HCT116 (cell line): Measurements from ENCODE around the gene IQUB. TPM values are rescaled to one million over a fixed set of nuclear protein-coding genes. Genes with fewer than 3 reads are reported as not detected.

Experiments
- ATAC-seq: fragments of 200-7000 bp; cut with Tn5 transposase; 2 replicates; pipeline ENCODE4 v1.9.1; 2020; ENCODE audit warnings: mild to moderate bottlenecking, moderate library complexity
- BruUV-seq: library from RNA; stranded (reverse); fragments of 400-500 nt; replicated peaks from 2 replicates; lab custom pipeline; 2021; lab: Mats Ljungman, UMichigan
- CTCF ChIA-PET: fragments of 300-600 bp; sonication (Branson Sonifier 250); formaldehyde crosslinking; loops from one replicate; lab custom pipeline; 2021; ENCODE audit warnings: antibody characterized with exemption; lab: Charles Lee
- POLR2A ChIA-PET: fragments of 300-600, 350-600 bp; sonication (Branson Sonifier 250); formaldehyde crosslinking; loops from one replicate; lab custom pipeline; 2021; ENCODE audit warnings: antibody characterized with exemption; lab: Charles Lee
- RAD21 ChIA-PET, 2 experiments: fragments of 300-600 bp; sonication (Branson Sonifier 250); formaldehyde crosslinking; loops; one replicate each; lab custom pipeline; 2023; ENCODE audit warnings: low total read pairs in 2 of 2; ENCODE audit not compliant: uncharacterized antibody in 2 of 2, unreplicated experiment in 2 of 2, low non-redundant PET in 1 of 2; lab: Charles Lee
- DNase-seq: peaks from one replicate; pipeline ENCODE4 v3.0.0-alpha.2; 2010; ENCODE audit warnings: low read depth, low spot score
- H2AFZ ChIP-seq: fragments of 200-600 bp; shearing (Covaris generic), sonication (generic); 2 replicates; pipeline ENCODE4 v1.6.1; 2017; ENCODE audit warnings: low read depth, mixed run types, mixed read lengths, antibody characterized with exemption, low read length; ENCODE audit not compliant: poor library complexity, severe bottlenecking
- H3K27ac ChIP-seq: 2 replicates; pipeline ENCODE4 v1.5.1; 2012; ENCODE audit warnings: low read depth, low read length
- H3K27me3 ChIP-seq: fragments of 200-600 bp; sonication (generic); 2 replicates; pipeline ENCODE4 v1.6.1; 2016; ENCODE audit warnings: mixed run types, low read length, mixed read lengths; ENCODE audit not compliant: insufficient read depth
- H3K36me3 ChIP-seq, 2 experiments: fragments of 200-500 bp in 1 of 2; fragments of 200-600 bp in 1 of 2; sonication (Bioruptor generic) in 1 of 2; sonication (generic) in 1 of 2; 2 replicates each; pipeline versions ENCODE4 v1.5.1 to v1.6.1; 2014 to 2016; ENCODE audit warnings: low read length in 2 of 2, inconsistent platforms in 1 of 2, mixed read lengths in 1 of 2, mixed run types in 1 of 2; ENCODE audit not compliant: insufficient read depth in 2 of 2, control insufficient read depth in 1 of 2
- H3K4me1 ChIP-seq, 2 experiments: fragments of 200-600 bp in 1 of 2; sonication (generic) in 1 of 2; 2 replicates each; pipeline versions ENCODE4 v1.5.1 to v1.6.1; 2012 to 2017; ENCODE audit warnings: low read length in 2 of 2, inconsistent platforms in 1 of 2, mild to moderate bottlenecking in 1 of 2, mixed read lengths in 1 of 2, mixed run types in 1 of 2, moderate library complexity in 1 of 2; ENCODE audit not compliant: insufficient read depth in 2 of 2, control insufficient read depth in 1 of 2
- H3K4me2 ChIP-seq: fragments of 200-600 bp; sonication (generic); 2 replicates; pipeline ENCODE4 v1.6.1; 2017; ENCODE audit warnings: mixed run types, low read length, mixed read lengths
- H3K4me3 ChIP-seq, 2 experiments: fragments of 200-600 bp in 1 of 2; sonication (generic) in 1 of 2; replicated peaks in 1 of 2; 2 replicates each; pipeline ENCODE4 v1.5.1; 2011 to 2016; ENCODE audit warnings: low read length in 2 of 2, control low read depth in 1 of 2, low read depth in 1 of 2, mild to moderate bottlenecking in 1 of 2, mixed read lengths in 1 of 2, mixed run types in 1 of 2
- H3K79me2 ChIP-seq: fragments of 200-600 bp; sonication (generic); 2 replicates; pipeline ENCODE4 v1.6.1; 2017; ENCODE audit warnings: mild to moderate bottlenecking, mixed run types, low read length, moderate library complexity, mixed read lengths; ENCODE audit not compliant: insufficient read depth
- H3K9ac ChIP-seq: fragments of 200-600 bp; sonication (generic); 2 replicates; pipeline ENCODE4 v1.6.1; 2016; ENCODE audit warnings: low read length, mixed read lengths
- H3K9me2 ChIP-seq: fragments of 200-600 bp; sonication (generic), shearing (Covaris generic); 2 replicates; pipeline ENCODE4 v1.6.1; 2017; ENCODE audit warnings: mixed run types, mild to moderate bottlenecking, moderate library complexity; ENCODE audit not compliant: insufficient read depth
- H3K9me3 ChIP-seq, 2 experiments: fragments of 200-500 bp in 1 of 2; fragments of 200-600 bp in 1 of 2; sonication (Bioruptor generic) in 1 of 2; sonication (generic) in 1 of 2; 2 replicates each; pipeline ENCODE4 v1.6.1; 2014 to 2017; ENCODE audit warnings: low read length in 2 of 2, mixed read lengths in 2 of 2, inconsistent platforms in 1 of 2, low read depth in 1 of 2, mild to moderate bottlenecking in 1 of 2, mixed run types in 1 of 2, moderate library complexity in 1 of 2; ENCODE audit not compliant: control insufficient read depth in 1 of 2, insufficient read depth in 1 of 2
- H4K20me1 ChIP-seq: fragments of 200-600 bp; sonication (generic), shearing (Covaris generic); 2 replicates; pipeline ENCODE4 v1.6.1; 2017; ENCODE audit warnings: mixed run types, mild to moderate bottlenecking, moderate library complexity; ENCODE audit not compliant: insufficient read depth
- ATF3 ChIP-seq: IDR thresholded peaks from 2 replicates; pipeline ENCODE4 v1.6.1; 2012
- CBX3 ChIP-seq: IDR thresholded peaks from 2 replicates; pipeline ENCODE4 v1.6.1; 2012; ENCODE audit warnings: low read depth
- CEBPB ChIP-seq: IDR thresholded peaks from 2 replicates; pipeline ENCODE4 v1.6.1; 2012; ENCODE audit warnings: low read depth
- CTCF ChIP-seq, 3 experiments: fragments of 200-600 bp in 1 of 3; sonication (generic) in 1 of 3; IDR thresholded peaks in 2 of 3; conservative IDR thresholded peaks in 1 of 3; 2 replicates each; pipeline ENCODE4 v1.5.1; 2012 to 2017; ENCODE audit warnings: low read depth in 2 of 3, low read length in 2 of 3, antibody characterized with exemption in 1 of 3, borderline replicate concordance in 1 of 3, control low read depth in 1 of 3, mild to moderate bottlenecking in 1 of 3, mixed read lengths in 1 of 3, mixed run types in 1 of 3, moderate library complexity in 1 of 3; ENCODE audit not compliant: insufficient read depth in 1 of 3
- EGR1 ChIP-seq: IDR thresholded peaks from 2 replicates; pipeline ENCODE4 v1.6.1; 2012; ENCODE audit warnings: low read depth
- ELF1 ChIP-seq: IDR thresholded peaks from 2 replicates; pipeline ENCODE4 v1.6.1; 2012; ENCODE audit warnings: low read depth, borderline replicate concordance
- EZH2phosphoT487 ChIP-seq: fragments of 200-600 bp; IDR thresholded peaks from 2 replicates; pipeline ENCODE4 v1.6.1; 2018; ENCODE audit warnings: antibody characterized with exemption, borderline replicate concordance
- FOSL1 ChIP-seq: IDR thresholded peaks from 2 replicates; pipeline ENCODE4 v1.6.1; 2012; ENCODE audit warnings: low read depth
- JUND ChIP-seq: IDR thresholded peaks from 2 replicates; pipeline ENCODE4 v1.6.1; 2012
- POLR2A ChIP-seq: IDR thresholded peaks from 2 replicates; pipeline ENCODE4 v1.7.0; 2011; ENCODE audit warnings: borderline replicate concordance; ENCODE audit not compliant: insufficient read depth, insufficient read length; ENCODE audit errors: extremely low read depth
- POLR2AphosphoS5 ChIP-seq: IDR thresholded peaks from 2 replicates; pipeline ENCODE4 v1.6.1; 2011; ENCODE audit warnings: mild to moderate bottlenecking, low read depth, low read length, moderate library complexity
- RAD21 ChIP-seq: IDR thresholded peaks from 2 replicates; pipeline ENCODE4 v1.6.1; 2012; ENCODE audit warnings: low read depth, mild to moderate bottlenecking
- SIN3A ChIP-seq: IDR thresholded peaks from 2 replicates; pipeline ENCODE4 v1.6.1; 2012; ENCODE audit warnings: low read depth
- SP1 ChIP-seq: IDR thresholded peaks from 2 replicates; pipeline ENCODE4 v1.6.1; 2012; ENCODE audit warnings: low read depth
- SRF ChIP-seq: IDR thresholded peaks from 2 replicates; pipeline ENCODE4 v1.6.1; 2012; ENCODE audit warnings: low read depth
- TCF7L2 ChIP-seq: IDR thresholded peaks from 2 replicates; pipeline ENCODE4 v1.7.0; 2011; ENCODE audit warnings: borderline replicate concordance, inconsistent platforms; ENCODE audit not compliant: insufficient read depth, insufficient read length; ENCODE audit errors: extremely low read depth
- ZBTB33 ChIP-seq: IDR thresholded peaks from 2 replicates; pipeline ENCODE4 v1.6.1; 2011; ENCODE audit warnings: mild to moderate bottlenecking, low read length, moderate library complexity; ENCODE audit not compliant: insufficient replicate concordance; ENCODE audit errors: extremely low read depth
- ZFX ChIP-seq: fragments of 450-650 bp; IDR thresholded peaks from 2 replicates; pipeline ENCODE4 v1.6.1; 2017
- intact Hi-C: fragments of 100-400 bp; cut with micrococcal nuclease; formaldehyde crosslinking; loops from 2 replicates; pipeline ENCODE4 v1.10.0; 2022
- total RNA-seq: library from RNA; stranded (reverse); gene quantifications from one replicate; pipeline ENCODE4 v1.2.1, GENCODE V29; 2021; ENCODE audit not compliant: unreplicated experiment
- TF ChIP-seq, protein P1 (sequence below): IDR thresholded peaks from 2 replicates; pipeline ENCODE4 v1.6.1; 2012; ENCODE audit warnings: low read depth
- TF ChIP-seq, protein P2 (sequence below): IDR thresholded peaks from 2 replicates; pipeline ENCODE4 v1.6.1; 2012

Gene IQUB
- total RNA-seq, 1 experiment from 2014 or later: 0.79 TPM

- Histone ChIP-seq H3K4me1 (no peaks in the 10 kb centered on the region), H3K9ac (no peak overlapping the region), H3K27ac (no peak overlapping the region), H3K27me3 (no peaks in the 10 kb centered on the region), H3K36me3 (no peaks in the 10 kb centered on the region), H3K9me3 (no peaks in the 10 kb centered on the region), H3K79me2 (no peaks in the 10 kb centered on the region), H3K4me2 (peak overlapping the region; percentile 42), H3K4me3 (no peak overlapping the region), H2AFZ (peak overlapping the region; percentile 84), H3K9me2 (no peaks in the 10 kb centered on the region), H4K20me1 (no peaks in the 10 kb centered on the region)
- ChIA-PET RAD21 (no interaction called here), CTCF (interaction anchor here (0.8 to 1.6 kb wide), 3 partner anchors 86 to 292 kb away, joined by 3 to 5 read pairs (median 4); no protein-coding TSS in a partner anchor), POLR2A (no interaction called here)
- ATAC-seq (peak; percentile 98), DNase-seq (peak; percentile 35)
- intact Hi-C loops: loop anchor here (2.0 to 5.0 kb wide), 4 partner anchors 102 to 292 kb away; no protein-coding TSS in a partner anchor
- BruUV-seq: no TSS peak
- TF ChIP-seq ELF1: no peak
- TF ChIP-seq SIN3A: no peak
- TF ChIP-seq POLR2A: no peak
- TF ChIP-seq CBX3: peak; percentile 64; the same call in 1 of the 2 replicates
- TF ChIP-seq TCF7L2: no peak
- no peak for TF ChIP-seq ATF3
- no peak for TF ChIP-seq SP1
- no peak for TF ChIP-seq EGR1
- TF ChIP-seq ZBTB33: no peak
- no peak for TF ChIP-seq CEBPB
- no peak for TF ChIP-seq SRF
- TF ChIP-seq ZFX: no peak
- TF ChIP-seq, protein P1, sequence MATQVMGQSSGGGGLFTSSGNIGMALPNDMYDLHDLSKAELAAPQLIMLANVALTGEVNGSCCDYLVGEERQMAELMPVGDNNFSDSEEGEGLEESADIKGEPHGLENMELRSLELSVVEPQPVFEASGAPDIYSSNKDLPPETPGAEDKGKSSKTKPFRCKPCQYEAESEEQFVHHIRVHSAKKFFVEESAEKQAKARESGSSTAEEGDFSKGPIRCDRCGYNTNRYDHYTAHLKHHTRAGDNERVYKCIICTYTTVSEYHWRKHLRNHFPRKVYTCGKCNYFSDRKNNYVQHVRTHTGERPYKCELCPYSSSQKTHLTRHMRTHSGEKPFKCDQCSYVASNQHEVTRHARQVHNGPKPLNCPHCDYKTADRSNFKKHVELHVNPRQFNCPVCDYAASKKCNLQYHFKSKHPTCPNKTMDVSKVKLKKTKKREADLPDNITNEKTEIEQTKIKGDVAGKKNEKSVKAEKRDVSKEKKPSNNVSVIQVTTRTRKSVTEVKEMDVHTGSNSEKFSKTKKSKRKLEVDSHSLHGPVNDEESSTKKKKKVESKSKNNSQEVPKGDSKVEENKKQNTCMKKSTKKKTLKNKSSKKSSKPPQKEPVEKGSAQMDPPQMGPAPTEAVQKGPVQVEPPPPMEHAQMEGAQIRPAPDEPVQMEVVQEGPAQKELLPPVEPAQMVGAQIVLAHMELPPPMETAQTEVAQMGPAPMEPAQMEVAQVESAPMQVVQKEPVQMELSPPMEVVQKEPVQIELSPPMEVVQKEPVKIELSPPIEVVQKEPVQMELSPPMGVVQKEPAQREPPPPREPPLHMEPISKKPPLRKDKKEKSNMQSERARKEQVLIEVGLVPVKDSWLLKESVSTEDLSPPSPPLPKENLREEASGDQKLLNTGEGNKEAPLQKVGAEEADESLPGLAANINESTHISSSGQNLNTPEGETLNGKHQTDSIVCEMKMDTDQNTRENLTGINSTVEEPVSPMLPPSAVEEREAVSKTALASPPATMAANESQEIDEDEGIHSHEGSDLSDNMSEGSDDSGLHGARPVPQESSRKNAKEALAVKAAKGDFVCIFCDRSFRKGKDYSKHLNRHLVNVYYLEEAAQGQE: no peak
- TF ChIP-seq EZH2phosphoT487: no peak
- TF ChIP-seq FOSL1: no peak
- no peak for TF ChIP-seq JUND
- TF ChIP-seq CTCF (IDR thresholded peaks at IDR 0.05 in 2 of 3, conservative IDR thresholded peaks at IDR 0.05 in 1 of 3; ENCODE audit: borderline replicate concordance in 1 of 3, insufficient read depth in 1 of 3, low read depth in 2 of 3, low read length in 2 of 3): peak; percentile 58 to 85 (median 82)
- no peak for TF ChIP-seq POLR2AphosphoS5
- peak; percentile 79 for TF ChIP-seq RAD21
- TF ChIP-seq, protein P2, sequence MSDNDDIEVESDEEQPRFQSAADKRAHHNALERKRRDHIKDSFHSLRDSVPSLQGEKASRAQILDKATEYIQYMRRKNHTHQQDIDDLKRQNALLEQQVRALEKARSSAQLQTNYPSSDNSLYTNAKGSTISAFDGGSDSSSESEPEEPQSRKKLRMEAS: no peak
These were observed 46.2 kb upstream of the IQUB start for GRCh38 chr7:123580406-123581161.
